CD4-positive, alpha-beta memory T cell (primary cell): Measurements from ENCODE around the gene CLASRP. TPM values are rescaled to one million over a fixed set of nuclear protein-coding genes. Genes with fewer than 3 reads are reported as not detected.

ENCODE experiments used
- polyA plus RNA-seq, 2 donors: library from polyadenylated mRNA; unstranded; fragments of 300-500 nt; fragmentation: Illumina TruSeq; gene quantifications; one replicate each; pipeline ENCODE4 v1.2.3, GENCODE V29; 2021
- total RNA-seq, 2 experiments: library from RNA; stranded (reverse); gene quantifications; one replicate each; pipeline ENCODE4 v1.2.3, GENCODE V29; 2021

Gene CLASRP
- total and polyA plus RNA-seq, 4 experiments from 2014 or later, result 3.8 to 163 (median 84.3) TPM

Other genes with a start within 250 kb of the CLASRP start
- not detected for gene BCAM, start 229.9 kb upstream of the CLASRP start, total RNA-seq
- not detected for gene BCAM, start 229.9 kb upstream of the CLASRP start, polyA plus RNA-seq
- 1 to 10 TPM in 1 of 2 experiments, under 1 TPM in 1; 0.84 to 1.7 TPM for gene NECTIN2, start 192.7 kb upstream of the CLASRP start, total RNA-seq
- under 1 TPM in 1 of 2 donors, not detected in 1; 0.11 TPM for gene NECTIN2, start 192.7 kb upstream of the CLASRP start, polyA plus RNA-seq
- gene TOMM40, start 147.8 kb upstream of the CLASRP start, total RNA-seq, result 10 to 100 TPM; 32.8 to 34.6 TPM
- 10 to 100 TPM; 30.9 to 43.6 TPM for gene TOMM40, start 147.8 kb upstream of the CLASRP start, polyA plus RNA-seq
- gene APOE, start 133.2 kb upstream of the CLASRP start, total RNA-seq, result 10 to 100 TPM in 1 of 2 experiments, 1 to 10 TPM in 1; 9.0 to 11.9 TPM
- gene APOE, start 133.2 kb upstream of the CLASRP start, polyA plus RNA-seq, result not detected
- gene APOC1, start 124.4 kb upstream of the CLASRP start, total RNA-seq, result 1 to 10 TPM; 6.4 to 7.0 TPM
- not detected for gene APOC1, start 124.4 kb upstream of the CLASRP start, polyA plus RNA-seq
- not detected for gene APOC4, start 96.8 kb upstream of the CLASRP start, total RNA-seq
- gene APOC4, start 96.8 kb upstream of the CLASRP start, polyA plus RNA-seq, result not detected
- under 1 TPM in 1 of 2 experiments, not detected in 1; 0.49 TPM for gene APOC2, start 93.0 kb upstream of the CLASRP start, total RNA-seq
- not detected for gene APOC2, start 93.0 kb upstream of the CLASRP start, polyA plus RNA-seq
- 10 to 100 TPM; 85.1 to 86.4 TPM for gene CLPTM1, start 83.7 kb upstream of the CLASRP start, total RNA-seq
- gene CLPTM1, start 83.7 kb upstream of the CLASRP start, polyA plus RNA-seq, result 10 to 100 TPM; 16.6 to 27.5 TPM
- 10 to 100 TPM; 38.8 to 39.8 TPM for gene RELB, start 37.6 kb upstream of the CLASRP start, total RNA-seq
- gene RELB, start 37.6 kb upstream of the CLASRP start, polyA plus RNA-seq, result 10 to 100 TPM; 19.7 to 31.2 TPM
- 1 to 10 TPM; 1.7 to 1.9 TPM for gene ZNF296, start 37.4 kb downstream of the CLASRP start, total RNA-seq
- 1 to 10 TPM in 1 of 2 donors, under 1 TPM in 1; 0.98 to 3.2 TPM for gene ZNF296, start 37.4 kb downstream of the CLASRP start, polyA plus RNA-seq
- gene GEMIN7, start 40.2 kb downstream of the CLASRP start, total RNA-seq, result 10 to 100 TPM; 15.9 to 17.6 TPM
- 10 to 100 TPM; 34.9 to 75.3 TPM for gene GEMIN7, start 40.2 kb downstream of the CLASRP start, polyA plus RNA-seq
- gene PPP1R37, start 54.1 kb downstream of the CLASRP start, total RNA-seq, result 10 to 100 TPM; 25.2 to 26.2 TPM
- 1 to 10 TPM in 1 of 2 donors, under 1 TPM in 1; 0.31 to 1.4 TPM for gene PPP1R37, start 54.1 kb downstream of the CLASRP start, polyA plus RNA-seq
- 1 to 10 TPM in 1 of 2 experiments, under 1 TPM in 1; 0.80 to 1.2 TPM for gene NKPD1, start 121.9 kb downstream of the CLASRP start, total RNA-seq
- gene NKPD1, start 121.9 kb downstream of the CLASRP start, polyA plus RNA-seq, result under 1 TPM in 1 of 2 donors, not detected in 1; 0.61 TPM
- 10 to 100 TPM; 49.1 to 51.9 TPM for gene TRAPPC6A, start 139.2 kb downstream of the CLASRP start, total RNA-seq
- gene TRAPPC6A, start 139.2 kb downstream of the CLASRP start, polyA plus RNA-seq, result 100 to 1,000 TPM; 160 to 246 TPM
- gene BLOC1S3, start 139.7 kb downstream of the CLASRP start, total RNA-seq, result 10 to 100 TPM; 26.5 to 29.9 TPM
- 10 to 100 TPM in 1 of 2 donors, 1 to 10 TPM in 1; 5.3 to 15.4 TPM for gene BLOC1S3, start 139.7 kb downstream of the CLASRP start, polyA plus RNA-seq
- gene EXOC3L2, start 206.4 kb downstream of the CLASRP start, total RNA-seq, result not detected
- gene EXOC3L2, start 206.4 kb downstream of the CLASRP start, polyA plus RNA-seq, result not detected
- 10 to 100 TPM; 24.3 to 25.2 TPM for gene MARK4, start 212.2 kb downstream of the CLASRP start, total RNA-seq
- 1 to 10 TPM in 1 of 2 donors, under 1 TPM in 1; 0.11 to 1.7 TPM for gene MARK4, start 212.2 kb downstream of the CLASRP start, polyA plus RNA-seq